ENCODE data around the gene DRGX.

DRGX gene

DNA sequence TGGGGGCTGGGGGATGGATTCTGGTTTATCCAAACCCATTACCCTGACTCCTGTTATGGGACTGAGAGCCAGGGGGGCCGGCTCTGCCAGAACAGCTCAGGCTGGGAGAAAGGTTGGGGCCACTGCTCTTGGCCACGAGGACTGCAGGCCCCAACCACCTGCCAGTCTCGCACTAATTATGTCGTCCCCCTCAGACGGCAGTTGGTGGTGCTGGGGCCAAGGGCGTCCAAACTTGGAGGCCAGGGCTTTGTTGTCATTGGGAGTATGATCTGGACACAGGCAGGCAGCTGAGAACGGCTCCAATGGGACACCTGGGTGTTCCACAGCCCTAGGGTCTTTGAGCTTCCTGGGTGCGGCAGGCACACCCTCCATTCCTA, 34.7 kb downstream of the DRGX start:
- no peak for DNase-seq (ENCODE audit: low spot score)

GRCh38 chr10:49360271-49361177, 35.4 kb downstream of the DRGX start:
- DNase-seq (ENCODE audit: low spot score): no peak

DNA sequence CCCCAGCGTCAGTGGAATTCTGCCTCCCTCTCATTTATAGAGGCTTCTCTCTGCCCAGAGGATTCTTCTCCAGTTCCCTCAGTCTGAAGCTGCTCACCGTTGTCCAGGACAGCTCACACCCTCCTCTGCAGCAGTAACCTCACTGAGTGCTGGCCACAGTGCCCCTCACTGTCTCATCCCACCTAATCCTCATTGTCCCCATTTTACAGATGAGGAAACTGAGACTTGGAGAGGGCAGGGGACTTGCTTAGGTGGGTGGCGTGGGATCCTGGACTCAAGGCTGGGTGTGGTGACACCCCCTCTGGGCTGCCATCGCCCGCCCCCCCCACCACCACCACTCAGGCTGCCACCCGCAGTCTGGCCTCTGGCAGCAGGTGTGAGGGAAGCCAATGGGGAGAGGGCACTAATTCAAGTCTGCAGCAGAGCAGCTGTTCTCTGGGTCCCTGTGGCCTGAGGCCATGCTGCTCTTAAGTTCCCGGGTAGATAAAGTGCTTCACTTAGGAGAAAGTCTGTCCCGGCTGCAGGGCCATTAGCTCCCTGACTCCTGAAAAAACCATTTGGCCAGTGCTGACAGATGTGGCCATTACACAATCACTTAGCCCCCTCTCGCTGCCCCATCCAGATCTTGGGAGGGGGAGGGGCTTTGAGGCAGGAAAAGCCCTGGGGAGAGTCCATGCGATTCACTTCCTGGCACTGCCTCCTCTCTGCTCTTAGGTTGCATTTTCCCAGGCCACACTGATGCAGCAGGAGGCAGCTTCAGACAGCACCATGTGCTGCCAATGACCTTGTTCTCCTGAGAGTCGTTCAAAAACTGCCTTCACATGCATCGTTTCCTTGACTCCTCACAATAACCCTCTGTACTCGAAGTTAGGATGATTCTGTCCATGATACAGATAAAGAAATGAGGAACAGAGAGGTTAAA, 36.3 kb downstream of the DRGX start:
- no peak for DNase-seq (ENCODE audit: low spot score)

GRCh38 chr10:49357910-49358309, 38.0 kb downstream of the DRGX start:
- DNase-seq (ENCODE audit: low spot score): no peak

DNA sequence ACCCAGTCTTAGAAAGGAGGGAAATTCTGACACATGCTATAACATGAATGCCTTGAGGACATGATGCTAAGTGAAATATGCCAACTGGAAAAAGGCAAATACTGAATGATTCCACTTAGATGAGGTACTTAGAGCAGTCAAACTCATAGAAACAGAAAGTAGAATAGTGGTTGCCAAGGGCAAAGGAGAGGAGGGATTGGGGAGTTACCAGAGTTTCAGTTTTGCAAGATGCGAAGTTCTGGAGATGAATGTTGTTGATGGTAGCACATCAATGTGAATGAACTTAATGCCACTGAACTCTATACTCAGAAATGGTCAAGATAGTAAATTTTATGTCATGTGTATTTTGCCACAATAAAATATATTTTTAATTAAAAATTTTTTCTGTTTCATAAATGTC, 38.9 kb downstream of the DRGX start:
- DNase-seq (ENCODE audit: low spot score): no peak

DNA sequence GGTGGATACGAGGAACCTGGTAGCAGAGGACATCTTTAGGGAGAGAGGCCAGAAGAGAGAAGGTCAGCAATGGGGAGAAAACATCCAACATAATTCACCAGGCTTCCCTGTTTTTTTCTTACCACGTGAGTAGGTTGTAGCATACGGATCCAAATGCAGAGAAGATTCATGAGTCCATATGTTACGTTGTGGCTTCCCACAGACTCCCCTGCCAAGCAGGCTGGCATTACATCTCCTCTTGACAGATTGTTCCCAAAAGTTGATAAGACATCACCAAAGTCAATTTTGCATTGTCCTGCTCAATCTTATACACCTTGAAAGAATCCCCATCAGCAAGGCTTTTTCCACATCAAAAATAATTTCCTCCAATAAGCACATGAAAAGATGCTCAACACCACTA, 39.7 kb downstream of the DRGX start:
- DNase-seq (ENCODE audit: low spot score): no peak

- no peak for DNase-seq (ENCODE audit: low spot score)
Measured at GRCh38 chr10:49355221-49355620, 40.7 kb downstream of the DRGX start.

- no peak for DNase-seq (ENCODE audit: low spot score)
Measured at GRCh38 chr10:49354593-49354992, 41.3 kb downstream of the DRGX start.

DNA sequence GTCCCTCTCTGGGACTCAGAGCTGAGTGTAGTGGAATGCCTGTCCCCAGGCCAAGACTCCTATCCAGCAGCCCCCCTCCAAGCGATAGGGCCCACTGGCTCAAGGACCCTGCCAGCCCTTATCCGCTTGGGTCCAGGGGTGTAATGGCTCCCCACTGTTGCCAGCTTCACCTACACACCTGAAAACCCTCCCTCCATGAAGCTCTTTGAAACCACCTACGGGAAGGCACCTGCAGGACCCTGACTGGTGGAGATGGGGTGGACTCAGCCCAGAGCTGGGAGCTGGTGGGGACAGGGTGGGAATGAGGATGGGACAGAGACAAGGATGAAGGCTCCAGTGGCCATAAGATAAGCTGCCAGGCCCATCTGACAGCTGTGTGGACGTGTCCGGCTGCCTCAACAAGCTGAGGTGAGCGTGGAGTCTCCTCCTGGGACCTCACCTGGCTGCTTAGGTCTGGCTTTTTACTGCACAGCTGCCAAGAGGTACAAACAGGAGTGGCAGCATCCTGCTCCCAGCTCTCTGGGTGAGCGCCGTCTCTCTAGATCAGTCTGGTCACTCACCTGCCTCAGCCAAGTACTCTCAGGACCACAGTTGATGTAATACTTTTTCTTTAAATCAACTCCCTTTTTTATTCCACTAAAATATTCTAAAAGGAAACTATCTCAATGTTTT, 41.9 kb downstream of the DRGX start:
- DNase-seq (ENCODE audit: low spot score): no peak

DNA sequence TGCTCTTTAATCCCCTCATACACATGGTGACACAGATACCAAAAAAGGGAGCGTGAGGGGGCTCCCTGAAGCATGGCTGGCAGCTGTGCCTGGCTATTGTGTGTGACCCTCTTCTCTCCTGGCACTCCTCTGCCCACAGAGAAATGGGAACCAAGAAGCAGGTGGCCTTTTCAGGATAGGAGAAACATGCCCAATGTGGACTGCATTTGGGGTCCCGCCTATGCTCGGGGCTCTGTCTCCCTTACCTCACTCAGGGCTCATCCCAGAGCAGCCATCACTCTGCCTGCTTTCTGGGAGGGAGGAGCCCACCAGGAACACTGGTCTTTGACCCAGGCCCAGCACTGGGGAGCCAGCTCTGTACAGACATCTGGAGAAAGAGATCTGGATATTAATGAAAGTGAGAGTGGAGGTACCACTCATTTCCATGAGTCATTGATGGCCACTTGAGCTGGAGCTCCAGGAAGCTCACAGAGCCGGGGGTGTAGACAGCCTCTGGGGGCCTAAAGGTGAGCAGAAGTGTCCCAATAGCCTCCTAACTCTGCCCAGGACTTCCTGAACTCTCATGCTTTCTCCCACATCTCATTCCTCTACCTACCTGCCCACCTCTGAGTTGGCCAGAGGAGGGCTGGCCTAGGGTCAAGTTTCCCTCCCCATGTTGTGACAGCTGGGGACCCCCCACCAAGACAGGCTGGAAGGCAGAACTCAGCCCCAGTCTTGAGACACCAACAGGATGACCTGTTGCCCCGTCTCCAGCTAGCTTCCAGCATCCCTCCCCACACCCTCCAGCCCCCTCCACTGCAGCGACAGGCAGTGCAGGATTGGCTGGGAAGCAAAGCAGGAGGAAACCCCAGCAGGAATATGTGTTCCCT, 42.6 kb downstream of the DRGX start:
- no peak for DNase-seq (ENCODE audit: low spot score)

- DNase-seq (ENCODE audit: low spot score): no peak
Measured at GRCh38 chr10:49352323-49352722, 43.6 kb downstream of the DRGX start.

DNA sequence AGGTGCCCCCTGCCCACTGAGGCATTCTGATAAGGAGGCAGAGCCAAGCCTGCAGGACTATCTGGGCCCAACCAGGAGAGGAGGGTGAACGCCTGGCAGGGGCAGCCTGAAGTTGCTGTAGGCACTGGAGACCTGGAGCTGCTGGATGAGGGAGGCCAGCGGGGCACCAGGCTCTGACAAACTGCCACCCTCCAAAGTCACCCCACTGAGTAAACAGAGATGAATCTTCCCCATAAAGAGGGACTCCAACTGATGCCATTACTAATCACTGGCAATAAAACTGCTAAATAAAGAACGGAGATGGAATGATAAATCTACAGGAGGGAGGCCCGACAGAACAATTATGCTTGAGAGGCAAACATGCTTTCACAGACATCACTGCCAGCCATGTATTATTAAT, 44.2 kb downstream of the DRGX start:
- no peak for DNase-seq (ENCODE audit: low spot score)

GRCh38 chr10:49350846-49351532, 44.9 kb downstream of the DRGX start:
- DNase-seq (ENCODE audit: low spot score): no peak

DNA sequence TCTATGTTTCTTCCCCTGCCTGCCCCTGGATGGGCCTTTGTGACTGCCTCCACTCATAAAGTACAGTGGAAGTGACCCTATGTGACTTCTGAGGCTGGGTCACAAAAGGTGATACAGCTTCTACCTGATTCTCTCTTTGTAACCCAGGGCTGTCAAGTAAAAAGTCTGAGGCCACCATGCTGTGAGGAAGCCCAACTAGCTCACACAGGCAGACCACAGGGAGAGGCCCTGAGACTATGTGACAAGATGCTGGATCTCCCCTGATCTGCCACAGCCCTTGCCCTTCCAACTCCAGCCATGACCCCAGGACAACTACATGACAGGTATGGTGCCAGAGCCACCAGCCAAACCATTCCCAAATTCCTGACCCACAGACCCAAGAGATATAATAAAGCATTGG, 45.8 kb downstream of the DRGX start:
- no peak for DNase-seq (ENCODE audit: low spot score)

- DNase-seq (ENCODE audit: low spot score): no peak
Measured at GRCh38 chr10:49349390-49349789, 46.5 kb downstream of the DRGX start.

GRCh38 chr10:49348593-49348992, 47.3 kb downstream of the DRGX start:
- DNase-seq (ENCODE audit: low spot score): no peak

- DNase-seq (ENCODE audit: low spot score): no peak
Measured at GRCh38 chr10:49347827-49348226, 48.1 kb downstream of the DRGX start.

DNA sequence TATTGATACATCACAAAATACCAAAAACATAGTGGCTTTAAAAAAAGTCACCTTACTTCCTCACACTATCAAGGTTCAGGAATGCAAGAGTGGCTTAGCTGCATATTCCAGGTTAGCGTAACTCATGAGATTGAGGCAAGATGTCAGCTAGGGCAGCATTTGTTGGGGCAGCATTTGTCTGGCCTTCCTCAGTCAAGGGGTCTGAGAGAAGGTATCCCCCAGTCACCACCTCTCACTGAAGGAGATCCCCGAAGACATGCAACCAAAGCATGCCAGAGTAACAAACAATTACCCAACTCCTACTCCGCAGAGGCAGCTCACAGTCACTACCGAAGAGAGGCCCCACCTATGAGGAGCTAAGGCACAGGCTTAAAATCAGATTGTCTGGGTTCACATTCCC, 48.5 kb downstream of the DRGX start:
- DNase-seq (ENCODE audit: low spot score): no peak

GRCh38 chr10:49344840-49345239, 51.0 kb downstream of the DRGX start:
- DNase-seq (ENCODE audit: low spot score): no peak

DNA sequence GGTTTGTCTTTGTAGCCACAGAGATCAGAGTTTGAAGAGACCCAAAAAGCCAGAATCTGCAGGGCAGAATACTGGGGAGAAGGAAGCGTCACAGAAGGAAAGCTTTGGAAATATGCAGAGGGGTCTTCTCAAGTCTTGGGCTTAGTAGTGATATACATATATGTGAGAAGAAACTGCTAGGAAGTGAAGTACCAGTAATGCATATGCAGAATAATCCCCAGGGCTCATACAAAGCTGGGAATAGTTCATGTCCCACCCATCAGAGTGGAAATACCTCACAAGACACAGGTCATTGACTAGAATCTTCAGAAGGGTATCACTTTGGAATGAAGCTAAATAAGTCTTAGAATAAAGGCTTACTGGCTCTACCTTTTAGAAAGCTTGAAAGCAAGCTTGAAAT, 57.3 kb downstream of the DRGX start:
- no peak for DNase-seq (ENCODE audit: low spot score)

Data from CD4-positive, alpha-beta T cell treated with Interleukin-15 for 4 hours (primary cell).